PC-3 (cell line): ENCODE measurements around the gene SDK1. TPM values are rescaled to one million over a fixed set of nuclear protein-coding genes. Genes with fewer than 3 reads are reported as not detected.
A peak's percentile ranks its signal among the peaks of the same experiment; 100 is the strongest.

Experiments
- ATAC-seq: fragments of 200-7000 bp; cut with Tn5 transposase; 2 replicates; pipeline ENCODE4 v1.9.1; 2020; ENCODE audit warnings: mild to moderate bottlenecking, moderate library complexity
- BruUV-seq: library from RNA; stranded (reverse); fragments of 400-500 nt; replicated peaks from 2 replicates; lab custom pipeline; 2021; lab: Mats Ljungman, UMichigan
- CTCF ChIA-PET: fragments of 300-600 bp; sonication (Branson Sonifier 250); formaldehyde crosslinking; loops from one replicate; lab custom pipeline; 2022; ENCODE audit warnings: antibody characterized with exemption; lab: Charles Lee
- POLR2A ChIA-PET: fragments of 300-600 bp; sonication (Branson Sonifier 250); formaldehyde crosslinking; loops from one replicate; lab custom pipeline; 2022; ENCODE audit warnings: antibody characterized with exemption; ENCODE audit not compliant: unreplicated experiment; lab: Charles Lee
- DNase-seq: peaks from one replicate; pipeline ENCODE4 v3.0.0-alpha.2; 2015
- H2AFZ ChIP-seq: fragments of 300-600 bp; sonication (generic); 2 replicates; pipeline ENCODE4 v1.6.0; 2016; ENCODE audit warnings: antibody characterized with exemption, low read length
- H3F3A ChIP-seq: fragments of 300-600 bp; sonication (generic); one replicate; pipeline ENCODE4 v1.6.0; 2017; ENCODE audit warnings: antibody characterized with exemption, low read length, control low read depth, mild to moderate bottlenecking; ENCODE audit not compliant: unreplicated experiment
- H3K27ac ChIP-seq: fragments of 300-600 bp; sonication (generic); 2 replicates; pipeline ENCODE4 v1.5.1; 2016; ENCODE audit warnings: mild to moderate bottlenecking, low read length
- H3K27me3 ChIP-seq: fragments of 300-600 bp; sonication (generic); 2 replicates; pipeline ENCODE4 v1.6.1; 2016; ENCODE audit warnings: low read length, mixed read lengths
- H3K36me3 ChIP-seq: fragments of 300-600 bp; sonication (generic); 2 replicates; pipeline ENCODE4 v1.6.1; 2016; ENCODE audit warnings: low read depth, mixed run types, low read length, mixed read lengths
- H3K4me1 ChIP-seq: fragments of 300-600 bp; sonication (generic); 2 replicates; pipeline ENCODE4 v1.5.1; 2016; ENCODE audit warnings: low read length; ENCODE audit not compliant: insufficient read depth
- H3K4me2 ChIP-seq: fragments of 300-600 bp; sonication (generic); 2 replicates; pipeline ENCODE4 v1.6.0; 2016; ENCODE audit warnings: low read length
- H3K4me3 ChIP-seq: fragments of 300-600 bp; sonication (generic); 2 replicates; pipeline ENCODE4 v1.5.1; 2016; ENCODE audit warnings: mild to moderate bottlenecking, low read length, mixed read lengths
- H3K79me2 ChIP-seq: fragments of 300-600 bp; sonication (generic); 2 replicates; pipeline ENCODE4 v1.6.1; 2017; ENCODE audit warnings: low read length, mixed read lengths
- H3K9ac ChIP-seq: fragments of 300-600 bp; sonication (generic); 2 replicates; pipeline ENCODE4 v1.6.0; 2016; ENCODE audit warnings: mild to moderate bottlenecking, low read length
- H3K9me2 ChIP-seq: fragments of 300-600 bp; sonication (generic); replicated peaks from 2 replicates; pipeline ENCODE4 v1.6.1; 2016; ENCODE audit warnings: mixed run types, low read length, mixed read lengths
- H3K9me3 ChIP-seq: fragments of 300-600 bp; sonication (generic); 2 replicates; pipeline ENCODE4 v1.6.1; 2016; ENCODE audit warnings: low read length, mixed read lengths
- H4K20me1 ChIP-seq: fragments of 300-600 bp; sonication (generic); 2 replicates; pipeline ENCODE4 v1.6.1; 2016; ENCODE audit warnings: low read length, mixed read lengths
- CTCF ChIP-seq: fragments of 300-600 bp; sonication (generic); conservative IDR thresholded peaks from 2 replicates; pipeline ENCODE4 v1.5.1; 2017; ENCODE audit warnings: antibody characterized with exemption, low read depth, mild to moderate bottlenecking, low read length
- EZH2 ChIP-seq: fragments of 300-600 bp; sonication (generic); IDR thresholded peaks from one replicate; pipeline ENCODE4 v1.6.1; 2017; ENCODE audit warnings: antibody characterized with exemption, mild to moderate bottlenecking, low read length; ENCODE audit not compliant: unreplicated experiment
- EZH2phosphoT487 ChIP-seq: fragments of 300-600 bp; sonication (generic); IDR thresholded peaks from 2 replicates; pipeline ENCODE4 v1.6.1; 2018; ENCODE audit warnings: mild to moderate bottlenecking, antibody characterized with exemption, low read length, borderline replicate concordance
- intact Hi-C: fragments of 100-400 bp; cut with micrococcal nuclease; formaldehyde crosslinking; loops from 2 replicates; pipeline ENCODE4 v1.9.0; 2023
- total RNA-seq: library from RNA; depleted of rRNA; stranded (reverse); fragments of >200 nt; gene quantifications from 2 replicates; pipeline ENCODE4 v1.2.3, GENCODE V29; 2014

The SDK1 gene
- total RNA-seq, 1 experiment from 2014 or later, result 2.8 TPM

GRCh38 chr7:4157651-4158050 is 856.6 kb downstream of the SDK1 start:
- Histone ChIP-seq H3K4me1 (peaks cover 20% of the 10 kb centered on the region), H3K36me3 (no peaks in the 10 kb centered on the region), H3K9me3 (no peaks in the 10 kb centered on the region), H3K4me3 (no peak overlapping the region), H4K20me1 (no peaks in the 10 kb centered on the region), H3F3A (no peaks in the 10 kb centered on the region), H3K27ac (no peak overlapping the region), H3K27me3 (no peaks in the 10 kb centered on the region), H3K4me2 (no peak overlapping the region), H3K9ac (no peak overlapping the region), H3K79me2 (no peaks in the 10 kb centered on the region), H2AFZ (no peak overlapping the region), H3K9me2 (no peaks in the 10 kb centered on the region)
- intact Hi-C loops, result loop anchor here (5.0 kb wide), 1 partner anchor 240 kb away; no protein-coding TSS in a partner anchor
- no peak for ATAC-seq
- BruUV-seq, result no TSS peak
- ChIA-PET CTCF (no interaction called here), POLR2A (no interaction called here)
- TF ChIP-seq EZH2phosphoT487, result no peak
- no peak for TF ChIP-seq EZH2
- TF ChIP-seq CTCF, result no peak
- no peak for DNase-seq

- POLR2A ChIA-PET, result no interaction called here
- no peak for DNase-seq
- Histone ChIP-seq H3K4me2 (no peak overlapping the region), H3F3A (no peaks in the 10 kb centered on the region), H3K36me3 (no peaks in the 10 kb centered on the region), H3K9ac (no peak overlapping the region), H3K79me2 (no peaks in the 10 kb centered on the region), H3K9me3 (no peaks in the 10 kb centered on the region), H3K27me3 (no peaks in the 10 kb centered on the region), H4K20me1 (no peaks in the 10 kb centered on the region), H3K9me2 (no peaks in the 10 kb centered on the region), H3K4me1 (peaks cover 20% of the 10 kb centered on the region), H3K4me3 (no peak overlapping the region), H3K27ac (no peak overlapping the region), H2AFZ (no peak overlapping the region)
- no peak for ATAC-seq
- CTCF ChIA-PET, result interaction anchor here (1.1 kb wide), 1 partner anchor 55 kb away, joined by 3 read pairs; no protein-coding TSS in a partner anchor
- no peak for TF ChIP-seq EZH2phosphoT487
- TF ChIP-seq CTCF, result no peak
- TF ChIP-seq EZH2, result no peak
- no TSS peak for BruUV-seq
- intact Hi-C loops, result loop anchor here (1.0 to 5.0 kb wide), 2 partner anchors 55 to 241 kb away; no protein-coding TSS in a partner anchor
Measured at GRCh38 chr7:4158441-4159153, 857.5 kb downstream of the SDK1 start.

- Histone ChIP-seq H3K4me1 (peaks cover 20% of the 10 kb centered on the region), H4K20me1 (no peaks in the 10 kb centered on the region), H3K27me3 (no peaks in the 10 kb centered on the region), H3K9me2 (no peaks in the 10 kb centered on the region), H3K9ac (no peak overlapping the region), H3K9me3 (no peaks in the 10 kb centered on the region), H3K79me2 (no peaks in the 10 kb centered on the region), H3K4me3 (no peak overlapping the region), H3K4me2 (peak overlapping the region; percentile 56), H3F3A (no peaks in the 10 kb centered on the region), H3K27ac (peak overlapping the region; percentile 64), H2AFZ (no peak overlapping the region), H3K36me3 (no peaks in the 10 kb centered on the region)
- intact Hi-C loops, result loop anchor here (1.0 to 5.0 kb wide), 2 partner anchors 56 to 242 kb away; no protein-coding TSS in a partner anchor
- ATAC-seq, result peak; percentile 10
- DNase-seq, result peak; percentile 11
- ChIA-PET CTCF (interaction anchor here (1.0 to 1.1 kb wide), 2 partner anchors 10 to 56 kb away, joined by 3 to 6 read pairs; no protein-coding TSS in a partner anchor), POLR2A (interaction anchor here (0.8 kb wide), 1 partner anchor 10 kb away, joined by 4 read pairs; no protein-coding TSS in a partner anchor)
- TSS peak; percentile 93 for BruUV-seq
- TF ChIP-seq EZH2phosphoT487, result no peak
- no peak for TF ChIP-seq EZH2
- no peak for TF ChIP-seq CTCF
Measured at GRCh38 chr7:4159154-4159501, 858.1 kb downstream of the SDK1 start.
